GM12878 (cell line): ENCODE results near the gene ACACB. TPM values are rescaled to one million over a fixed set of nuclear protein-coding genes. Genes with fewer than 3 reads are reported as not detected.

Source experiments
- CEBPB ChIP-seq, 2 experiments: fragments of 150-350 bp in 1 of 2; IDR thresholded peaks; 2 replicates each; pipeline ENCODE4 v1.6.1; 2012 to 2014; ENCODE audit warnings: low read depth in 2 of 2, low read length in 2 of 2, borderline replicate concordance in 1 of 2, inconsistent platforms in 1 of 2
- IKZF2 ChIP-seq, 2 experiments: fragments of 450-650 bp; IDR thresholded peaks; 2 replicates each; pipeline ENCODE4 v1.6.1; 2017; ENCODE audit warnings: mild to moderate bottlenecking in 2 of 2, moderate library complexity in 2 of 2
- NBN ChIP-seq: fragments of 450-650 bp; IDR thresholded peaks from 2 replicates; pipeline ENCODE4 v1.6.1; 2016
- PML ChIP-seq: IDR thresholded peaks from 2 replicates; pipeline ENCODE4 v1.6.1; 2012; ENCODE audit warnings: low read length, inconsistent platforms
- TCF7 ChIP-seq: IDR thresholded peaks from 2 replicates; pipeline ENCODE4 v1.6.1; 2014; ENCODE audit warnings: antibody characterized with exemption, borderline replicate concordance
- polyA plus RNA-seq, 11 experiments: library from polyadenylated mRNA; depleted of rRNA in 4 of 11; unstranded in 6 of 11; stranded (reverse) in 5 of 11; fragments of >200 nt; fragmentation: Nextera tagmentation in 4 of 11; fragmentation: Illumina TruSeq in 1 of 11; extraction: Ambion mirVana in 4 of 11; extraction: Trizol in 1 of 11; gene quantifications; 1 replicate in 1 of 11; 2 replicates in 10 of 11; pipeline versions ENCODE4 v1.2.1 to v1.2.3, GENCODE V29; 2011 to 2016; ENCODE audit warnings: inconsistent platforms in 2 of 11, missing spikeins in 2 of 11, low read depth in 1 of 11
- total RNA-seq, 4 experiments: library from RNA; depleted of rRNA in 3 of 4; stranded (reverse); fragments of >200 nt in 3 of 4; fragmentation: Illumina TruSeq in 1 of 4; extraction: Trizol in 1 of 4; gene quantifications; 2 replicates each; pipeline versions ENCODE4 v1.2.1 to v1.2.3, GENCODE V29; 2013 to 2021
- TF ChIP-seq, protein P1 (sequence below), 3 experiments: IDR thresholded peaks in 2 of 3; conservative IDR thresholded peaks in 1 of 3; 2 replicates each; pipeline ENCODE4 v1.5.1; 2011; ENCODE audit warnings: low read depth in 3 of 3, low read length in 3 of 3, mild to moderate bottlenecking in 3 of 3, control low read depth in 2 of 3, moderate library complexity in 2 of 3, inconsistent platforms in 1 of 3, mixed read lengths in 1 of 3; ENCODE audit not compliant: control insufficient read depth in 2 of 3, insufficient read depth in 1 of 3; ENCODE audit errors: extremely low read depth in 1 of 3
- TF ChIP-seq, protein P2 (sequence below): fragments of 450-650 bp; IDR thresholded peaks from 2 replicates; pipeline ENCODE4 v1.6.1; 2017; ENCODE audit warnings: mild to moderate bottlenecking, moderate library complexity
- TF ChIP-seq, protein P3 (sequence below): IDR thresholded peaks from 2 replicates; pipeline ENCODE4 v1.6.1; 2011; ENCODE audit warnings: borderline replicate concordance, low read depth, mild to moderate bottlenecking, moderate library complexity, low read length; ENCODE audit not compliant: insufficient read depth, poor library complexity, severe bottlenecking

ACACB gene
- total and polyA plus RNA-seq, 10 of the 15 experiments (the other 5 are each of a cell fraction or from before 2014, with no cell fraction given) = 0.05 to 1.9 (median 0.38) TPM; not detected in 2

DNA sequence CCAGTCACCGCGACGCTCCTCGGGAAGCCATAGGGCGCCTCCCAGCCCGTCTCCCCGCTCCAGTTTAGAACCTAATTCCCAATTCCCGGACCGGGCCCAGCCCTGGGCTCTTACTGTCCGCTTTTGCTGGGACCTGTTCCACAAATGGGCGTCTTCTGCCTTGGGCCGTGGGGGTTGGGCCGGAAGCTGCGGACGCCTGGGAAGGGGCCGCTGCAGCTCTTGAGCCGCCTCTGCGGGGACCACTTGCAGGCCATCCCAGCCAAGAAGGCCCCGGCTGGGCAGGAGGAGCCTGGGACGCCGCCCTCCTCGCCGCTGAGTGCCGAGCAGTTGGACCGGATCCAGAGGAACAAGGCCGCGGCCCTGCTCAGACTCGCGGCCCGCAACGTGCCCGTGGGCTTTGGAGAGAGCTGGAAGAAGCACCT, 18.2 kb upstream of the ACACB start (continued):
- TF ChIP-seq CEBPB (IDR thresholded peaks at IDR 0.05; ENCODE audit: borderline replicate concordance in 1 of 2, low read depth in 2 of 2, low read length in 2 of 2) = no peak
- no peak for TF ChIP-seq TCF7
- TF ChIP-seq, protein P1, sequence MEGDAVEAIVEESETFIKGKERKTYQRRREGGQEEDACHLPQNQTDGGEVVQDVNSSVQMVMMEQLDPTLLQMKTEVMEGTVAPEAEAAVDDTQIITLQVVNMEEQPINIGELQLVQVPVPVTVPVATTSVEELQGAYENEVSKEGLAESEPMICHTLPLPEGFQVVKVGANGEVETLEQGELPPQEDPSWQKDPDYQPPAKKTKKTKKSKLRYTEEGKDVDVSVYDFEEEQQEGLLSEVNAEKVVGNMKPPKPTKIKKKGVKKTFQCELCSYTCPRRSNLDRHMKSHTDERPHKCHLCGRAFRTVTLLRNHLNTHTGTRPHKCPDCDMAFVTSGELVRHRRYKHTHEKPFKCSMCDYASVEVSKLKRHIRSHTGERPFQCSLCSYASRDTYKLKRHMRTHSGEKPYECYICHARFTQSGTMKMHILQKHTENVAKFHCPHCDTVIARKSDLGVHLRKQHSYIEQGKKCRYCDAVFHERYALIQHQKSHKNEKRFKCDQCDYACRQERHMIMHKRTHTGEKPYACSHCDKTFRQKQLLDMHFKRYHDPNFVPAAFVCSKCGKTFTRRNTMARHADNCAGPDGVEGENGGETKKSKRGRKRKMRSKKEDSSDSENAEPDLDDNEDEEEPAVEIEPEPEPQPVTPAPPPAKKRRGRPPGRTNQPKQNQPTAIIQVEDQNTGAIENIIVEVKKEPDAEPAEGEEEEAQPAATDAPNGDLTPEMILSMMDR (IDR thresholded peaks at IDR 0.05 in 2 of 3, conservative IDR thresholded peaks at IDR 0.05 in 1 of 3; ENCODE audit: control insufficient read depth in 2 of 3, extremely low read depth in 1 of 3, insufficient read depth in 1 of 3, low read depth in 3 of 3, low read length in 3 of 3) = no peak
- TF ChIP-seq, protein P2, sequence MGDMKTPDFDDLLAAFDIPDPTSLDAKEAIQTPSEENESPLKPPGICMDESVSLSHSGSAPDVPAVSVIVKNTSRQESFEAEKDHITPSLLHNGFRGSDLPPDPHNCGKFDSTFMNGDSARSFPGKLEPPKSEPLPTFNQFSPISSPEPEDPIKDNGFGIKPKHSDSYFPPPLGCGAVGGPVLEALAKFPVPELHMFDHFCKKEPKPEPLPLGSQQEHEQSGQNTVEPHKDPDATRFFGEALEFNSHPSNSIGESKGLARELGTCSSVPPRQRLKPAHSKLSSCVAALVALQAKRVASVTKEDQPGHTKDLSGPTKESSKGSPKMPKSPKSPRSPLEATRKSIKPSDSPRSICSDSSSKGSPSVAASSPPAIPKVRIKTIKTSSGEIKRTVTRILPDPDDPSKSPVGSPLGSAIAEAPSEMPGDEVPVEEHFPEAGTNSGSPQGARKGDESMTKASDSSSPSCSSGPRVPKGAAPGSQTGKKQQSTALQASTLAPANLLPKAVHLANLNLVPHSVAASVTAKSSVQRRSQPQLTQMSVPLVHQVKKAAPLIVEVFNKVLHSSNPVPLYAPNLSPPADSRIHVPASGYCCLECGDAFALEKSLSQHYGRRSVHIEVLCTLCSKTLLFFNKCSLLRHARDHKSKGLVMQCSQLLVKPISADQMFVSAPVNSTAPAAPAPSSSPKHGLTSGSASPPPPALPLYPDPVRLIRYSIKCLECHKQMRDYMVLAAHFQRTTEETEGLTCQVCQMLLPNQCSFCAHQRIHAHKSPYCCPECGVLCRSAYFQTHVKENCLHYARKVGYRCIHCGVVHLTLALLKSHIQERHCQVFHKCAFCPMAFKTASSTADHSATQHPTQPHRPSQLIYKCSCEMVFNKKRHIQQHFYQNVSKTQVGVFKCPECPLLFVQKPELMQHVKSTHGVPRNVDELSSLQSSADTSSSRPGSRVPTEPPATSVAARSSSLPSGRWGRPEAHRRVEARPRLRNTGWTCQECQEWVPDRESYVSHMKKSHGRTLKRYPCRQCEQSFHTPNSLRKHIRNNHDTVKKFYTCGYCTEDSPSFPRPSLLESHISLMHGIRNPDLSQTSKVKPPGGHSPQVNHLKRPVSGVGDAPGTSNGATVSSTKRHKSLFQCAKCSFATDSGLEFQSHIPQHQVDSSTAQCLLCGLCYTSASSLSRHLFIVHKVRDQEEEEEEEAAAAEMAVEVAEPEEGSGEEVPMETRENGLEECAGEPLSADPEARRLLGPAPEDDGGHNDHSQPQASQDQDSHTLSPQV = no peak
- TF ChIP-seq, protein P3, sequence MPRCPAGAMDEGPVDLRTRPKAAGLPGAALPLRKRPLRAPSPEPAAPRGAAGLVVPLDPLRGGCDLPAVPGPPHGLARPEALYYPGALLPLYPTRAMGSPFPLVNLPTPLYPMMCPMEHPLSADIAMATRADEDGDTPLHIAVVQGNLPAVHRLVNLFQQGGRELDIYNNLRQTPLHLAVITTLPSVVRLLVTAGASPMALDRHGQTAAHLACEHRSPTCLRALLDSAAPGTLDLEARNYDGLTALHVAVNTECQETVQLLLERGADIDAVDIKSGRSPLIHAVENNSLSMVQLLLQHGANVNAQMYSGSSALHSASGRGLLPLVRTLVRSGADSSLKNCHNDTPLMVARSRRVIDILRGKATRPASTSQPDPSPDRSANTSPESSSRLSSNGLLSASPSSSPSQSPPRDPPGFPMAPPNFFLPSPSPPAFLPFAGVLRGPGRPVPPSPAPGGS = peak; percentile 5
- TF ChIP-seq IKZF2 (IDR thresholded peaks at IDR 0.05) = peak in 1 of 2 experiments; percentile 22; a peak in 1 of 4 replicates
- 0 out of 2 replicates have a peak, but pooled peaks have one; percentile 39 for TF ChIP-seq NBN
- no peak for TF ChIP-seq PML
